Natural killer cell (primary cell): ENCODE results near the gene FCRLA. TPM values are rescaled to one million over a fixed set of nuclear protein-coding genes. Genes with fewer than 3 reads are reported as not detected.
A peak's percentile ranks its signal among the peaks of the same experiment; 100 is the strongest.

Experiments
- ATAC-seq, 3 donors: fragments of 150-1000 bp in 2 of 3; fragments of 200-7000 bp in 1 of 3; cut with Tn5 transposase; 1 replicate in 1 of 3; 2 replicates in 2 of 3; pipeline ENCODE4 v1.10.0; 2021; ENCODE audit warnings: mild to moderate bottlenecking in 2 of 3, moderate library complexity in 2 of 3
- DNase-seq, 2 donors: peaks; one replicate each; pipeline versions ENCODE4 v3.0.0 to v3.0.0-alpha.2; 2013 to 2021; ENCODE audit warnings: mixed read lengths in 1 of 2
- H3K27ac ChIP-seq: one replicate; pipeline ENCODE4 v1.5.1; 2013; ENCODE audit warnings: mild to moderate bottlenecking, low read length
- H3K27me3 ChIP-seq: one replicate; pipeline ENCODE4 v1.6.1; 2013; ENCODE audit warnings: low read length; ENCODE audit not compliant: control insufficient read depth, insufficient read depth
- H3K36me3 ChIP-seq: one replicate; pipeline ENCODE4 v1.6.1; 2013; ENCODE audit warnings: low read length; ENCODE audit not compliant: control insufficient read depth, insufficient read depth
- H3K4me1 ChIP-seq: one replicate; pipeline ENCODE4 v1.6.1; 2013; ENCODE audit warnings: low read length; ENCODE audit not compliant: control insufficient read depth, insufficient read depth
- H3K4me3 ChIP-seq: one replicate; pipeline ENCODE4 v1.5.1; 2013; ENCODE audit warnings: low read length
- H3K9me3 ChIP-seq: one replicate; pipeline ENCODE4 v1.6.1; 2013; ENCODE audit warnings: low read length; ENCODE audit not compliant: control insufficient read depth, insufficient read depth
- H3K27ac Mint-ChIP-seq, 2 donors: one replicate each; pipeline ENCODE4 v1.8.0; 2022; ENCODE audit warnings: mild to moderate bottlenecking in 2 of 2, mixed read lengths in 2 of 2, moderate library complexity in 1 of 2
- H3K27me3 Mint-ChIP-seq, 2 donors: one replicate each; pipeline ENCODE4 v1.8.0; 2022; ENCODE audit warnings: low read depth in 2 of 2, mixed read lengths in 2 of 2
- H3K36me3 Mint-ChIP-seq: one replicate; pipeline ENCODE4 v1.8.0; 2022; ENCODE audit warnings: mixed read lengths
- H3K4me1 Mint-ChIP-seq, 2 donors: one replicate each; pipeline ENCODE4 v1.8.0; 2022; ENCODE audit warnings: mixed read lengths in 2 of 2
- H3K4me3 Mint-ChIP-seq: one replicate; pipeline ENCODE4 v1.8.0; 2022; ENCODE audit warnings: mild to moderate bottlenecking, moderate library complexity, mixed read lengths
- H3K9me3 Mint-ChIP-seq, 2 donors: one replicate each; pipeline ENCODE4 v1.8.0; 2022; ENCODE audit warnings: mixed read lengths in 2 of 2
- WGBS: methylation state at CpG from one replicate; pipeline ENCODE4 v1.1.7; 2013; ENCODE audit warnings: missing lambda C conversion rate; ENCODE audit not compliant: insufficient coverage; 5-methylcytosine and 5-hydroxymethylcytosine counted together
- intact Hi-C: fragments of 100-400 bp; cut with micrococcal nuclease; formaldehyde crosslinking; loops from one replicate; pipeline ENCODE4 v1.14.2; 2022
- total RNA-seq, 4 donors: library from RNA; stranded (reverse); fragments of 120-200 nt in 1 of 4; gene quantifications; one replicate each; pipeline versions ENCODE4 v1.2.3 to v1.2.4, GENCODE V29; 2013 to 2022
- TF ChIP-seq, protein P1 (sequence below): fragments of 200-600 bp; IDR thresholded peaks from one replicate; pipeline ENCODE4 v1.8.0; 2022; ENCODE audit warnings: antibody characterized with exemption

Gene FCRLA
- total RNA-seq, 3 donors from 2014 or later (not counting 1 experiment from before 2014, with no cell fraction given) = 0.41 to 0.90 (median 0.80) TPM

DNA sequence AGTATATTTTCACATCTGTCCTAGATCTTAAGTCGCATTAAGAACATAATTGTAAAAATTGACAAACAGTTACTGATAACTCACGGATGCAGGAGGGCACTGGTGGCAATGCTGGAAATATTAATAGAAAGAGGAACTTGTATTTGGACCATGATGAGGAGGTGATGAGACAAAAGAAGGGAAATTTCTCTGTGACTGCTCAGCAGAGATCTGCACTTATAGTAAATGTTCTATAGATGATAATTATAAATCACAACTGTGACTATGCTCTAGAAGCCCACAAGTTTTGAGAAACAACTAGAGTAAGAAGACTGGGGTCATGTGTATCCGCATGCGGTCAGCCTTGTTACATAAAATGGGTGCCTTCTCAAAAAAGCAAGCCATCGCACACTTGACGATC, 33.9 kb downstream of the FCRLA start:
- DNase-seq (no peak), ATAC-seq (no peak)
- Mint-ChIP-seq H3K27ac (peak overlapping the region; percentile 81 to 84), H3K4me3 (no peak overlapping the region), H3K9me3 (no peaks in the 10 kb centered on the region), H3K4me1 (peaks cover 34 to 42% of the 10 kb centered on the region in 2 donors), H3K27me3 (peaks cover 0 to 4% of the 10 kb centered on the region in 2 donors), H3K36me3 (no peaks in the 10 kb centered on the region)
- intact Hi-C loops = loop anchor here (1.0 kb wide), 2 partner anchors 94 to 254 kb away; no protein-coding TSS in a partner anchor
- H3K9me3 ChIP-seq = no peaks in the 10 kb centered on the region
- H3K27me3 ChIP-seq = no peaks in the 10 kb centered on the region
- H3K4me1 ChIP-seq = peaks cover 32% of the 10 kb centered on the region
- 74% methylated on average over 4 of the region's 6 CpGs for WGBS
- no peak overlapping the region for H3K4me3 ChIP-seq
- TF ChIP-seq, protein P1, sequence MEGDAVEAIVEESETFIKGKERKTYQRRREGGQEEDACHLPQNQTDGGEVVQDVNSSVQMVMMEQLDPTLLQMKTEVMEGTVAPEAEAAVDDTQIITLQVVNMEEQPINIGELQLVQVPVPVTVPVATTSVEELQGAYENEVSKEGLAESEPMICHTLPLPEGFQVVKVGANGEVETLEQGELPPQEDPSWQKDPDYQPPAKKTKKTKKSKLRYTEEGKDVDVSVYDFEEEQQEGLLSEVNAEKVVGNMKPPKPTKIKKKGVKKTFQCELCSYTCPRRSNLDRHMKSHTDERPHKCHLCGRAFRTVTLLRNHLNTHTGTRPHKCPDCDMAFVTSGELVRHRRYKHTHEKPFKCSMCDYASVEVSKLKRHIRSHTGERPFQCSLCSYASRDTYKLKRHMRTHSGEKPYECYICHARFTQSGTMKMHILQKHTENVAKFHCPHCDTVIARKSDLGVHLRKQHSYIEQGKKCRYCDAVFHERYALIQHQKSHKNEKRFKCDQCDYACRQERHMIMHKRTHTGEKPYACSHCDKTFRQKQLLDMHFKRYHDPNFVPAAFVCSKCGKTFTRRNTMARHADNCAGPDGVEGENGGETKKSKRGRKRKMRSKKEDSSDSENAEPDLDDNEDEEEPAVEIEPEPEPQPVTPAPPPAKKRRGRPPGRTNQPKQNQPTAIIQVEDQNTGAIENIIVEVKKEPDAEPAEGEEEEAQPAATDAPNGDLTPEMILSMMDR = no peak
- H3K36me3 ChIP-seq = no peaks in the 10 kb centered on the region
- H3K27ac ChIP-seq = no peak overlapping the region

- H3K4me3 Mint-ChIP-seq = no peak overlapping the region
- H3K27ac Mint-ChIP-seq = no peak overlapping the region
- Histone ChIP-seq H3K9me3 (no peaks in the 10 kb centered on the region), H3K4me3 (no peak overlapping the region), H3K36me3 (no peaks in the 10 kb centered on the region), H3K27ac (no peak overlapping the region), H3K27me3 (no peaks in the 10 kb centered on the region), H3K4me1 (peaks cover 31% of the 10 kb centered on the region)
- H3K27me3 Mint-ChIP-seq = peaks cover 0 to 7% of the 10 kb centered on the region in 2 donors
- no peak for DNase-seq
- ATAC-seq = no peak
- peaks cover 33 to 34% of the 10 kb centered on the region in 2 donors for H3K4me1 Mint-ChIP-seq
- TF ChIP-seq, protein P1 = no peak
- intact Hi-C loops = no loop called here
- H3K9me3 Mint-ChIP-seq = no peaks in the 10 kb centered on the region
- H3K36me3 Mint-ChIP-seq = no peaks in the 10 kb centered on the region
- 91% methylated on average over 9 of the region's 9 CpGs for WGBS
Measured at GRCh38 chr1:161743231-161743630, 36.2 kb downstream of the FCRLA start.

- 89% methylated on average over 3 of the region's 6 CpGs for WGBS
- no peaks in the 10 kb centered on the region for H3K36me3 Mint-ChIP-seq
- peaks cover 17% of the 10 kb centered on the region for H3K4me1 ChIP-seq
- TF ChIP-seq, protein P1 = no peak
- intact Hi-C loops = no loop called here
- peaks cover 12% of the 10 kb centered on the region for H3K36me3 ChIP-seq
- H3K4me3 Mint-ChIP-seq = no peak overlapping the region
- no peak overlapping the region for H3K27ac Mint-ChIP-seq
- DNase-seq (no peak), ATAC-seq (no peak)
- H3K9me3 ChIP-seq = no peaks in the 10 kb centered on the region
- peaks cover 0 to 7% of the 10 kb centered on the region in 2 donors for H3K27me3 Mint-ChIP-seq
- peaks cover 20 to 23% of the 10 kb centered on the region in 2 donors for H3K4me1 Mint-ChIP-seq
- H3K27ac ChIP-seq = no peak overlapping the region
- H3K27me3 ChIP-seq = no peaks in the 10 kb centered on the region
- no peak overlapping the region for H3K4me3 ChIP-seq
- H3K9me3 Mint-ChIP-seq = no peaks in the 10 kb centered on the region
Measured at GRCh38 chr1:161747801-161748200, 40.8 kb downstream of the FCRLA start.
